PC-9 (cell line): ENCODE results near the gene EPB42.

Experiments used
- EZH2 ChIP-seq: fragments of 200-600 bp; sonication (generic); IDR thresholded peaks from 2 replicates; pipeline ENCODE4 v1.8.0; 2017; ENCODE audit warnings: antibody characterized with exemption, low read depth
- TF ChIP-seq, protein P1 (sequence below): fragments of 200-600 bp; sonication (generic); conservative IDR thresholded peaks from 2 replicates; pipeline ENCODE4 v1.6.1; 2017; ENCODE audit warnings: mixed run types, antibody characterized with exemption, mild to moderate bottlenecking, moderate library complexity

DNA sequence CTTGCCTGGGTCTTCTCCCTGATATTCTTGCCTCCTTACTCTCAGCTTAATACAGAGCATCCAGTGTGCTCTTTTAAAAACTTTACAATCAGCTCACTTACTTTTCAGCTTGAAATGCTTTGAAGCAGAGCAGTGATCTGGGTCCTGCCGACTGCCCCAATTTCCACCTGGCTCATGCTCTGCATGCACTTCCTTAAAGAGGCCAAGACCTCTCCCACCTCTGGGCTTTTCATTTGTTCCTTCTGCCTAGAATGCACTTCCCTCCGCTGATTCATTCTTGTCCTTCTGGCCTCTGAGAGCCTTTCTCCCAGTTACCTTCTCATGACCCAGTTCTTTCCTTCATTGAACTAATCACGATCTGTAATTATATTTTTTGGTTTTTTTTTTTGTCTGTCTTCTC, 37.5 kb downstream of the EPB42 start:
- TF ChIP-seq, protein P1, sequence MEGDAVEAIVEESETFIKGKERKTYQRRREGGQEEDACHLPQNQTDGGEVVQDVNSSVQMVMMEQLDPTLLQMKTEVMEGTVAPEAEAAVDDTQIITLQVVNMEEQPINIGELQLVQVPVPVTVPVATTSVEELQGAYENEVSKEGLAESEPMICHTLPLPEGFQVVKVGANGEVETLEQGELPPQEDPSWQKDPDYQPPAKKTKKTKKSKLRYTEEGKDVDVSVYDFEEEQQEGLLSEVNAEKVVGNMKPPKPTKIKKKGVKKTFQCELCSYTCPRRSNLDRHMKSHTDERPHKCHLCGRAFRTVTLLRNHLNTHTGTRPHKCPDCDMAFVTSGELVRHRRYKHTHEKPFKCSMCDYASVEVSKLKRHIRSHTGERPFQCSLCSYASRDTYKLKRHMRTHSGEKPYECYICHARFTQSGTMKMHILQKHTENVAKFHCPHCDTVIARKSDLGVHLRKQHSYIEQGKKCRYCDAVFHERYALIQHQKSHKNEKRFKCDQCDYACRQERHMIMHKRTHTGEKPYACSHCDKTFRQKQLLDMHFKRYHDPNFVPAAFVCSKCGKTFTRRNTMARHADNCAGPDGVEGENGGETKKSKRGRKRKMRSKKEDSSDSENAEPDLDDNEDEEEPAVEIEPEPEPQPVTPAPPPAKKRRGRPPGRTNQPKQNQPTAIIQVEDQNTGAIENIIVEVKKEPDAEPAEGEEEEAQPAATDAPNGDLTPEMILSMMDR: no peak
- TF ChIP-seq EZH2: no peak
